Suprapubic skin (tissue), 4 donors: Measurements from ENCODE around the gene MYO9B. TPM values are rescaled to one million over a fixed set of nuclear protein-coding genes. Genes with fewer than 3 reads are reported as not detected.

Experiments
- DNase-seq, 2 donors: peaks; one replicate each; pipeline ENCODE4 v3.0.0-alpha.2; 2019; ENCODE audit warnings: low spot score in 2 of 2
- H3K27ac ChIP-seq: fragments of 200-600 bp; sonication (generic); one replicate; pipeline ENCODE4 v1.5.1; 2019
- H3K27me3 ChIP-seq: fragments of 200-600 bp; sonication (generic); one replicate; pipeline ENCODE4 v1.5.1; 2019
- H3K36me3 ChIP-seq: fragments of 200-600 bp; sonication (generic); one replicate; pipeline ENCODE4 v1.5.1; 2019
- H3K4me1 ChIP-seq: fragments of 200-600 bp; sonication (generic); one replicate; pipeline ENCODE4 v1.5.1; 2019
- H3K4me3 ChIP-seq: fragments of 200-600 bp; sonication (generic); one replicate; pipeline ENCODE4 v1.5.1; 2019; ENCODE audit warnings: mild to moderate bottlenecking
- H3K9me3 ChIP-seq: fragments of 200-600 bp; sonication (generic); one replicate; pipeline ENCODE4 v1.5.1; 2019
- CTCF ChIP-seq, 2 donors: fragments of 200-600 bp in 1 of 2; fragments of 450-650 bp in 1 of 2; sonication (generic) in 1 of 2; IDR thresholded peaks; one replicate each; pipeline ENCODE4 v1.5.1; 2016 to 2019; ENCODE audit warnings: antibody characterized with exemption in 2 of 2, mild to moderate bottlenecking in 1 of 2, moderate library complexity in 1 of 2
- EP300 ChIP-seq: sonication (generic); formaldehyde crosslinking; IDR thresholded peaks from one replicate; pipeline ENCODE4 v1.6.1; 2017; ENCODE audit warnings: antibody characterized with exemption
- POLR2A ChIP-seq, 2 donors: fragments of 450-650 bp; IDR thresholded peaks; one replicate each; pipeline ENCODE4 v1.6.1; 2017; ENCODE audit warnings: antibody characterized with exemption in 2 of 2, mild to moderate bottlenecking in 2 of 2, moderate library complexity in 2 of 2
- POLR2AphosphoS5 ChIP-seq, 3 donors: sonication (generic); formaldehyde crosslinking; IDR thresholded peaks; one replicate each; pipeline ENCODE4 v1.6.1; 2017; ENCODE audit warnings: antibody characterized with exemption in 3 of 3
- WGBS: methylation state at CpG from one replicate; pipeline ENCODE4 v1.1.5; 2018; 5-methylcytosine and 5-hydroxymethylcytosine counted together
- total RNA-seq, 4 donors: library from RNA; depleted of rRNA; stranded (reverse); fragments of >200 nt; gene quantifications; one replicate each; pipeline ENCODE4 v1.1.0, GENCODE V29; 2016

MYO9B gene
- total RNA-seq, 4 donors from 2014 or later = 43.6 to 99.9 (median 69.5) TPM

DNA sequence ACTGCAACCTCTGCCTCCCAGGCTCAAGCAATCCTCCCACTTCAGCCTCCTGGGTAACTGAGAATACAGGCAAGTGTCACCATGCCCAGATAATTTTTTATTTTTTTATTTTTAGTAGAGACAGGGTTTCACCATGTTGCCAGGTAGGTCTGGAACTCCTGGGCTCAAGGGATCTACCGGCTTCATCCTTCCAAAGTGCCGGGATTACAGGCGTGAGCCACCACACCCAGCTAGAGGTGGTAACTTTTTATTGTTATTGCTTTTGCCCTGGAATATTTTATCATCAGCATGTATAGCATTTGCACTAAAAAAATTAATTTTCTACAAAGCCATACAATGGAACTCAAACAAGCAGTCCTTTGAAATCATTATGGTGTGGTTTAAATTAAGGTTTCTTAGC is 14.4 kb upstream of the MYO9B start:
- Histone ChIP-seq H3K27ac (no peak overlapping the region), H3K9me3 (peaks cover 3% of the 10 kb centered on the region), H3K27me3 (no peaks in the 10 kb centered on the region), H3K36me3 (peaks cover 24% of the 10 kb centered on the region), H3K4me1 (peaks cover 5% of the 10 kb centered on the region), H3K4me3 (no peak overlapping the region)
- TF ChIP-seq POLR2A (IDR thresholded peaks at IDR 0.05) (no peak), POLR2AphosphoS5 (IDR thresholded peaks at IDR 0.05) (no peak), CTCF (IDR thresholded peaks at IDR 0.05) (no peak), EP300 (no peak)
- DNase-seq = no peak
- 90% methylated on average over 3 of the region's 3 CpGs for WGBS

- Histone ChIP-seq H3K9me3 (peaks cover 3% of the 10 kb centered on the region), H3K4me1 (peaks cover 5% of the 10 kb centered on the region), H3K4me3 (no peak overlapping the region), H3K27ac (no peak overlapping the region), H3K36me3 (peaks cover 24% of the 10 kb centered on the region), H3K27me3 (no peaks in the 10 kb centered on the region)
- WGBS = 92% methylated on average over 7 of the region's 7 CpGs
- DNase-seq = no peak
- TF ChIP-seq POLR2A (IDR thresholded peaks at IDR 0.05) (no peak), EP300 (no peak), CTCF (IDR thresholded peaks at IDR 0.05) (no peak), POLR2AphosphoS5 (IDR thresholded peaks at IDR 0.05) (no peak)
Measured at GRCh38 chr19:17061691-17062090, 13.9 kb upstream of the MYO9B start.

- TF ChIP-seq EP300 (no peak), CTCF (IDR thresholded peaks at IDR 0.05) (no peak), POLR2A (IDR thresholded peaks at IDR 0.05) (no peak), POLR2AphosphoS5 (IDR thresholded peaks at IDR 0.05) (no peak)
- Histone ChIP-seq H3K9me3 (no peaks in the 10 kb centered on the region), H3K36me3 (peaks cover 15% of the 10 kb centered on the region), H3K4me3 (no peak overlapping the region), H3K27me3 (no peaks in the 10 kb centered on the region), H3K27ac (no peak overlapping the region), H3K4me1 (peaks cover 5% of the 10 kb centered on the region)
- 85% methylated on average over 2 of the region's 2 CpGs for WGBS
- no peak for DNase-seq
Measured at GRCh38 chr19:17063428-17063827, 12.1 kb upstream of the MYO9B start.

DNA sequence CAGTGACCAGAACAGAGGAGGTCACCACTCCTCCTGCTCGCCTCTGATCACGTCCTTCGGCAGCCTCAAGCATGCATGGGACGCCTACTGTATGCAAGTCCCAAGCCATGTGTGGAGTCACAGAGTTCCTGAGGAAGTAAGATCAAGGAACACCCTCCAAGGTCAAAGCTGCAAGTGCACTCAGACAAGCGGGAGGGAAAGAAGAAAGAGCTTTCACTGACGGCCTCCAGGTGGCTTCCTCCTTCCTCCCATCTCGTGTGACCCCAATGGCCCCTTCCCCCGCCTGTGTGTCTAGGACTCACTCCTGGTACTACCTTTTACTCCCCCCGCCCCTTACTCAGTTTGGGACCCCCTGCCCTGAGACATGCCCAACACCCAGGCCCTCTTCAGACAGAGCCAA is 6.4 kb upstream of the MYO9B start:
- H3K4me3 ChIP-seq = no peak overlapping the region

DNA sequence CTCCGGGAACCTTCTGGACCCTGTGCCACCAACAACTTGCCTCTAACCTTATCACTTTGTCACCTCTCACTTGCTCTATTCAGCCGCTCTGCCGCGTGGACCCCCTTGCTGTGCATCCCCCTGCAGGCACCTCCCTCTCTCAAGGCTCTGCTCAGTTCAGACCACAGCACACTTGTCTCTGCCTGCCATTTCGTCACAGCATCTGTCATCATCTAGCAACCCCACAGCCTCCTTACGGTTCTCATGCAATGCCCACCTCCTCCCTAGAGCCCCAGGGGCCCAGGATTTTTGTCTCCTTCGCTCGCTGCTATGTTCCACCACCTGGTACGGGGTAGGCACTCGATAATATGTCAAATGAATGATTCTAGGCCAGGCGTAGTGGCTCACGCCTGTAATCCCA is 5.2 kb upstream of the MYO9B start:
- H3K4me3 ChIP-seq = no peak overlapping the region
- DNase-seq = no peak
- no peak for TF ChIP-seq EP300
- H3K4me1 ChIP-seq = peaks cover 19% of the 10 kb centered on the region
- peaks cover 17% of the 10 kb centered on the region for H3K36me3 ChIP-seq
- no peaks in the 10 kb centered on the region for H3K27me3 ChIP-seq
- no peak overlapping the region for H3K27ac ChIP-seq
- no peaks in the 10 kb centered on the region for H3K9me3 ChIP-seq
- WGBS = 88% methylated on average over 12 of the region's 12 CpGs

More for the DNA sequence above, 6.4 kb upstream of the MYO9B start:
- WGBS = 86% methylated on average over 8 of the region's 9 CpGs
- no peak for DNase-seq
- H3K4me1 ChIP-seq = peaks cover 14% of the 10 kb centered on the region
- peaks cover 17% of the 10 kb centered on the region for H3K36me3 ChIP-seq
- TF ChIP-seq CTCF (IDR thresholded peaks at IDR 0.05) = no peak
- no peak for TF ChIP-seq POLR2AphosphoS5 (IDR thresholded peaks at IDR 0.05)
- TF ChIP-seq POLR2A (IDR thresholded peaks at IDR 0.05) = no peak
- no peak for TF ChIP-seq EP300
- no peak overlapping the region for H3K27ac ChIP-seq
- H3K27me3 ChIP-seq = no peaks in the 10 kb centered on the region
- H3K9me3 ChIP-seq = no peaks in the 10 kb centered on the region

DNA sequence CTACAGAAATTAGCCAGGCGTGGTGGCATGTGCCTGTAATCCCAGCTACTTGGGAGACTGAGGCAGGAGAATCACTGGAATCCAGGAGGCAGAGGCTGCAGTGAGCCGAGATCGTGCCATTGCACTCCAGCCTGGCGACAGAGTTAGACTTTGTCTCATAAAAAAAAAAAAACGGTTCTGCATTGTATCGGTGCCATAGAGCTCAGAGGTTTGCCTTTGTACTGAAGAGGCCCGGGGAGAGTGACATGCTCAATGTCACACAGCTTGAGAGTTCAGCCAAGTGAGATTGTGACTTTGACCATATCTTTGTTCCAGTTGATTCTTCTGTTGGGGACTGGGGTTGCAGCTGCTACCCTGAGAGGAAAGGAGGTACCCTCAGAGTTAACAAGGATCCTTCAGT is 4.7 kb upstream of the MYO9B start:
- WGBS = 91% methylated on average over 7 of the region's 7 CpGs
- H3K36me3 ChIP-seq = peaks cover 17% of the 10 kb centered on the region
- H3K4me3 ChIP-seq = no peak overlapping the region
- peaks cover 17% of the 10 kb centered on the region for H3K4me1 ChIP-seq
- TF ChIP-seq POLR2A (IDR thresholded peaks at IDR 0.05) = no peak
- no peak for TF ChIP-seq CTCF (IDR thresholded peaks at IDR 0.05)
- TF ChIP-seq POLR2AphosphoS5 (IDR thresholded peaks at IDR 0.05) = no peak
- no peak for TF ChIP-seq EP300
- no peaks in the 10 kb centered on the region for H3K9me3 ChIP-seq
- H3K27ac ChIP-seq = no peak overlapping the region
- H3K27me3 ChIP-seq = no peaks in the 10 kb centered on the region
- DNase-seq = no peak
